Effector CD4-positive, alpha-beta T cell (primary cell): ENCODE measurements around the gene WDR90.

Source experiments
- DNase-seq: peaks from one replicate; pipeline ENCODE4 v3.0.0-alpha.2; 2020

Gene WDR90

DNA sequence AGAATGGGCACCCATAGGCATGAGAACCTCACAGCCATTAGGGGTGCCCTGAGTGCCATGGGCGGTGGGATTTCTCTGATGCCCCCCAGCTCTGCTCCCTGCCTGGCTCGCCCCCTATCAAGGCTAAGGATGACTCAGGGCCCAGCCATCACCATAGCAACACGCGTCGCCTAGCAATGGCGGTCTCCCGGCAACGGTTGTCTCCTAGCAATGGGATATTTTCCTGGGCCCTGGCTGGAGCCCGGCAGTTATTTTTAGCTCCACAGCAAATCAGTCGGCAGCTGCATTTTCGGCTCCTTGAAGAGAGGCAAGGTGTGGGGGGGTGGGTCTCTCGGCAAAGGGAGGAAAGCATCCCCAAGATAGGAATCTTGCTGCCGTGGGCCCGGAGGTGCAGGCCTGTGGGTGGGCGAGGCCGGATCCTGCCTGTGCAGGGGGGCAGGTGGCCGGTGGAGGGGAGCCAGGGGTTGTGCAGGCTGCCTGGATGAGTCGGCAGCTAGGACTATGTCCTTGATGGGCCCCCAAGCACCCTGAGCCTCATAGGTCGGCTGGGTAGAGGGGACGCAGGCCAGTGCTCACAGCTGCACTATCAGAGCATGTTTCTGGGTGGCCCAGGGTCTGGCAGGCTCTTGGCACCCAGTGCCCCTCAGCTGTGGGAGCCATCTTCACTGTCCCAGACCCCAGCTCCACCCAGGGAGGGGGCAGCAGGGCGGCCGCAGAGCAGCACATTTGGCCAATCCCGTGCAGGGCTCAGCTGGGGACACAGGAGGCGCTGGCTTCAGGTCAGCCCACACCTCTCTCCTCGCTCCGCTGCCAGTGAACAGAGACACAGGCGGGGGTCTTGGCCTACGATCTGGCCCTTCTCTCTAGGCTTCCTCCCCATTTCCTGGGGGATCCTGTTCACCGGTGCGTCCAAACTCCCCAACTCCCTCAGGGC, 60.7 kb downstream of the WDR90 start:
- no peak for DNase-seq

DNA sequence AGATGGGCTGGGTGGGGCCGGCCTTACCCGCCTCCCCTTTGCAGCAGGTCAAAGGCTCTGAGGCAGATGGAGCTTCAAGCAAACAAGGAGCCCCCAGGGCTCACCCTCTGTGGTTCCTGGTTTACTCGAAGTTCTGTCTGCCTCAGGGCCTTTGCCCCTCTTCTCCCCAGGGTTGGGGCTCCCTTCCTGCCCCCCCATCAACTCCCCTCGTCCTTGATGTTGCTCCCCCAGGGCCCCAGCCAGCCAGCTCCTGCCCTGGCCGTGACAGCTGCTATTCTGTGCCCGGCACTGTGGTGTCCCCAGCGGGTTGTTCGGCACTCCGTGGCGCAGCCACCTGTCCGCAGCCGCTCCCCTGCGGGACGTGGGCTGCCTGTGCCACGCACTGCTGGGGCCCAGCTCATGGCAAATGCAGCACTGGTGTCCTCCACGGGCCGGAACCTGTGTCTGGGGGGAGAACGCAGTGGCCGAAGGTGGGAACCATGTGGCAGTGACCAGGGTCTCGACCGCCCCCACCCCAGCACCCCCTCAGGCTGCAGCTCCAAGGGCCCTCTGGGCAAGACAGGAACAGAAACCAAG, 61.4 kb downstream of the WDR90 start:
- no peak for DNase-seq

DNA sequence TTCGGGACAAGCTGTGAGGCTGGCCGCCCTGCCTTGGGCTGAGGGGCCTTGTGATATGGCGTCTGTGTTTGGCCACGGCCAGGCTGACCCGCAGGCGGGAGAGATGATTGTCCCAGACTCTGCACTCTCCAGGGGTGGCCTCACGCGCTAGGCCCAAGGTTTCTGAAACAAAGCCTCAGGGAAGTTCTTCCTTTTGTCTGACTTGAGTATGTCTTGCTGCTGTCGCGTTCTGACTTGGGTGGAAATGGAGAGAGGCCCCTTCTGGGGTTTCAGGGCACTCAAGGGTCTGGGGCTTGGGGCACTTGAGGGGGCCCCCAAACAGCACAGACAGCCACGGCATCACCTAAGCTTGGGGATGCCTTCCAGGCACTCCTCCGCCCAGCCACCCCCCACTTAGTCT, 61.9 kb downstream of the WDR90 start:
- no peak for DNase-seq

DNA sequence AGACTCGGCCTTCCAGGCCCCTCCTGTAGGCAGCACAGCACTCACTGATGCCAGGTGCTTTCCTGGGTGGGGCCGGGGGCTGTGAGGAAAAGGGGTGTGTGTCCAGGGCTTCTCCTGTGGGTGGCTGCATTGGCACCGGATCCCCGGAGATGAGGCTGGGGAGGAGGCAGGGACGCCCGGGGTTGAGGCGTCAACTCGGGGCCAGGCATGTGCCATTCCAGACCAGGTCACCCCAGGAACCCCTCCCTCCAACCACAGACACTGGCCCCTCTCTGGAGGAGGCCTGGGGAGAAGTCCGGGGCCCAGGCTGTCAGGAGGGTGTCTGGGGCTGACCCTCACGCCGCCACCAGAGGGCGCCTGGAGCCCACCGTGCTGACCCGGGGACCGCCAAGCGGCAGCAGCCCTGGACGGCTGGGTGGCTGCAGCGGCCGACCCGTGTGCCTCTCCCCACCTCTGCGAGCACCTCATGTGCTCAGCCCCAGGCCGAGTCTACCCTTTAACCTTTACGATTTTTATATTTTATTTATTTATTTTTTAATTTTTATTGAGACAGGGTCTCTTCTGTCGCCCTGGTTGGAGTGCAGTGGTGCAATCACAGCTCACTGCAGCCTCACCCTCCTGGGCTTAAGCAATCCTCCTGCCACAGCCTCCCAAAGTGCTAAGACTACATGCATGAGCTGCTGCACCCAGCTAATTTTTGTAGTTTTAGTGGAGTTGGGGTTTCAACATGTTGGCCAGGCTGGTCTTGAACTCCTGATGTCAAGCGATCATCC, 62.6 kb downstream of the WDR90 start:
- peak; percentile 78 for DNase-seq

DNA sequence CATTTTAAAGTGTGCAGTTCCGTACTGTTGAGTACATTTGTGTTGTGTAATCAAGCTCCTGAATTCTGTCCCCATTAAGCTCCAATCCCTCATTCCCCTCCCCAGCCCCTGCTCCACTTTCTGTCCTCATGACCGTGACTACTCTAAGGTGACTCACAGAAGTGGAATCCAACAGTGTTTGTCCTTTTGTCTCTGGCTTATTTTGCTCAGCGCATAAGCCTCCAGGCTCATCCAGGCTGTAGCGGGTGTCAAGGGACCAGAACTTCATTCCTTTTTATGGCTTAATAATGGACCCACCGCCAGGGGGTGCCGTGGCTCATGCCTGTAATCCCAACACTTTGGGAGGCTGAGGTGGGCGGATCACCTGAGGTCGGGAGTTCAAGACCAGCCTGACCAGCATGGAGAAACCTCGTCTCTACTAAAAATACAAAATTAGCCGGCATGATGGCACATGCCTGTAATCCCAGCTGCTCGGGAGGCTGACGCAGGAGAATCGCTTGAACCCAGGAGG, 63.6 kb downstream of the WDR90 start:
- peak; percentile 38 for DNase-seq

DNA sequence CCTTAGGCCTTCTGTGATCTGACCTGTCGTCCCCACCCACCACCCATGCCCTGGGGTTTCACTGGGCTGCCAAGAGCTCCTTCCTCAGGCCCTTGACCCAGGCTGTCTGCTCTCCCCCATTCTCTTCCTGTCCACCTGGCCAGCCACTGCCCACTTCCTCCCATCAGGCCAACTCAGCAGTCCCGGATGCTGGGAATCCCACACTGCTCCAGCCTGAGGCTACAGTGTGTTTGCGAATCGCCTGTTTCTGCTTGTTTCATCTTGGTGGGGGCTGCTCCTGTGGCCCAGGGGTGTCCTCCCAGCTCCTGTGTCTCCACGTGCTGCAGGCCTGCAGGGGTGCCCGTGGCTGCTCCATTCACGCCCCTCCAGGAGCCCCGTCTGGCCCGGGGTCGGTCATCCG, 64.9 kb downstream of the WDR90 start:
- DNase-seq, result no peak

DNA sequence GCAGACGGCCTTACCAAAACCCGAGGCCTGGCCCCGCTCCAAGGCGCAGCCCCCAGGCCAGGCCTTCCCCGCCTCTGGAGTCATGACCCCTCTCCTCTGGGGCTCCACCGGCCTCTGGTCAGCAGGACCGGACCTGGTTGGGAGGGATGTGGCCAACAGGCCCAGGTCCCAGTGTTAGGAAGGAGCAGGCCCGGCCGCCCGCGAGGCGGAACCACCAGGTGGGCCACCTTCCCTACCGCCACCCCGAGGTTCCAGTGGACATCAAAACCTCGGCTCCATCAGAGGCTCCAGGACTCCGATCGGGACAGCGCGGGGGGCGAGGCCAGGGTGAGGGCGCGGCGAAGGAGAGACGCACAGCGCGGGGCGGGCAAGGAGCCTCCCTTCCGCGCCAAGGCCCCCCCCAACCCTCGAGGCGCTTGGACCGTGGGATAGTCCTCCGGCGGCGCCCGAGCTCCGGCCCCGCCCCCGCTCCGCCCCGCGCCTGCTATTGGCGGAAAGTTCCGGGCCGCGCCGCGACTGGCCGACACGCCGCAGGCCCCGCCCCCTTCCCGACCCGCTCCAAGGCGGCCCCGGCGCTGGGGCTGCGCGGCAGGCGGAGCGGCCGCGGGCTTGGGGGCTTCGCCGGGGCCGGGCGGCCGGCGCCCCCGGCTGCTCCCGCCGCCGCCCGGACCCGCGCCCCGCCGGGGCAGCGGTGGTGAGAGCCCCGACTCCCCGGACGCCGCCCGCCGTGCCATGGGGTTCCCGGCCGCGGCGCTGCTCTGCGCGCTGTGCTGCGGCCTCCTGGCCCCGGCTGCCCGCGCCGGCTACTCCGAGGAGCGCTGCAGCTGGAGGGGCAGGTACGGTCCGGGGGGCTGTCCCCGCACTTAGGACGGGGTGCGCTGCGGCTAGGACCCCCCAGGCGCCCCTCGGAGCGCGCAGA, 65.7 kb downstream of the WDR90 start, which contains the start of gene METRN:
TSS of gene METRN (plus strand) at position 561 of the 919 bp plus-strand sequence. CDS start at position 733, 172 bp downstream.
- DNase-seq, result peak; percentile 83

DNA sequence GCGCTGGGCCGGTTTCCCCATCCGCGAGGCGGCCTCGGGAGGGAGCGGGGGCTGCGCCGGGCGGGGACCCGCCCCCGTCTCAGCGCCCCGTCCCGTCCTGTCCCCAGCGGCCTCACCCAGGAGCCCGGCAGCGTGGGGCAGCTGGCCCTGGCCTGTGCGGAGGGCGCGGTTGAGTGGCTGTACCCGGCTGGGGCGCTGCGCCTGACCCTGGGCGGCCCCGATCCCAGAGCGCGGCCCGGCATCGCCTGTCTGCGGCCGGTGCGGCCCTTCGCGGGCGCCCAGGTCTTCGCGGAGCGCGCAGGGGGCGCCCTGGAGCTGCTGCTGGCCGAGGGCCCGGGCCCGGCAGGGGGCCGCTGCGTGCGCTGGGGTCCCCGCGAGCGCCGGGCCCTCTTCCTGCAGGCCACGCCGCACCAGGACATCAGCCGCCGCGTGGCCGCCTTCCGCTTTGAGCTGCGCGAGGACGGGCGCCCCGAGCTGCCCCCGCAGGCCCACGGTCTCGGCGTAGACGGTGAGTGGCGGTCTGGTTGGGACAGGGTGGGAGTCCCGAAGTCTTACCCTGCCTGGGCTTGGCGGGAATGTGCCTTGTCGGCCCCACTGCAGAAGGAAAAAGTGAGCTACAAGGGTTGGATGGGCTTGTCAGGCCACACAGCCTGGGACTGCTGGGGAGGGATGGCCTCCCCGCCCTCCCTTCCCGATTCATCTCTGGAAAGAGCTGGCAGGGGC, 66.5 kb downstream of the WDR90 start:
- no peak for DNase-seq

DNA sequence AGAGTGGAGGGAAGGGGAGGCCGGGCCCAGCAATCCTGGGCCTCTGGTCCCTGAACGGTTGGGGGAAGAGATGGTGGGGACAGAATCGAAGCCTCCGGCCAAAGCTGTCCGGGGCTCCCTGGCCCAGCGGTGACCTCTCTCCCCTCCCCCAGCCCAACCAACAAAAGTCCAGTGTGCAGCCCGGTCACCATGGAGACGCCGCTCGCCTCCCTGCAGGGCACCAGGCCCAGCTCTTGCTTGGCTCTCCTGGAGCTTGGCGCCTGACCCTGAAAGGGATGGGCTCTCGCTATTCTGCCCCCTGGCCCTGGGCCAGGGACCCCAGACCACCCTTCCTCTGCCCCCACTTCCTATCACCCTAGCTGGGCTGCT, 67.0 kb downstream of the WDR90 start:
- DNase-seq, result no peak

DNA sequence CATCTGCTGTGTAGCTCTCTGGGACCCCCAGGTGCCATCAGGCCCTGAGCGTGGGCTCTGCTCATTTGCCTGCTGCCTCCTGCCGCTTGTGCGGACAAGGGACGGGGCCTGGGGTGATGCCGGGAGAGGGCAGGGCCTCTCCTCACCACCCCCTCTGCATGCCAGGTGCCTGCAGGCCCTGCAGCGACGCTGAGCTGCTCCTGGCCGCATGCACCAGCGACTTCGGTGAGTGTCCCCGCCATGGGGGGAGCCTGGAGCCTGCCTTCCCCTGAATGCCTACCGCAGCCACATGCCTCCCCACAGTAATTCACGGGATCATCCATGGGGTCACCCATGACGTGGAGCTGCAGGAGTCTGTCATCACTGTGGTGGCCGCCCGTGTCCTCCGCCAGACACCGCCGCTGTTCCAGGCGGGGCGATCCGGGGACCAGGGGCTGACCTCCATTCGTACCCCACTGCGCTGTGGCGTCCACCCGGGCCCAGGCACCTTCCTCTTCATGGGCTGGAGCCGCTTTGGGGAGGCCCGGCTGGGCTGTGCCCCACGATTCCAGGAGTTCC, 67.7 kb downstream of the WDR90 start:
- no peak for DNase-seq
